ENCODE data around the gene TNFRSF13B. TPM values are rescaled to one million over a fixed set of nuclear protein-coding genes. Genes with fewer than 3 reads are reported as not detected.

Gene TNFRSF13B
- total and polyA plus RNA-seq, 7 donors: not detected

GRCh38 chr17:16944334-16945135, 27.4 kb downstream of the TNFRSF13B start:
- Histone ChIP-seq H3K4me1 (no peaks in the 10 kb centered on the region), H3K4me3 (no peak overlapping the region), H3K36me3 (ENCODE audit: insufficient read depth in 1 of 2, low read depth in 1 of 2) (no peaks in the 10 kb centered on the region), H3K27me3 (ENCODE audit: insufficient read depth in 3 of 3, low read length in 2 of 3) (peaks cover 0 to 3% (median 2%) of the 10 kb centered on the region in 3 donors), H3K27ac (no peak overlapping the region), H3K9me3 (peaks cover 13% of the 10 kb centered on the region)
- no peak for ATAC-seq
- DNase-seq: peak in 1 of 2 donors; percentile 25
- WGBS, 3 donors: 73 to 80% (median 77%) methylated on average over 14 of the region's 14 CpGs
- intact Hi-C loops (cut with DNase I): no loop called here
- TF ChIP-seq CTCF (IDR thresholded peaks at IDR 0.05): no peak

DNA sequence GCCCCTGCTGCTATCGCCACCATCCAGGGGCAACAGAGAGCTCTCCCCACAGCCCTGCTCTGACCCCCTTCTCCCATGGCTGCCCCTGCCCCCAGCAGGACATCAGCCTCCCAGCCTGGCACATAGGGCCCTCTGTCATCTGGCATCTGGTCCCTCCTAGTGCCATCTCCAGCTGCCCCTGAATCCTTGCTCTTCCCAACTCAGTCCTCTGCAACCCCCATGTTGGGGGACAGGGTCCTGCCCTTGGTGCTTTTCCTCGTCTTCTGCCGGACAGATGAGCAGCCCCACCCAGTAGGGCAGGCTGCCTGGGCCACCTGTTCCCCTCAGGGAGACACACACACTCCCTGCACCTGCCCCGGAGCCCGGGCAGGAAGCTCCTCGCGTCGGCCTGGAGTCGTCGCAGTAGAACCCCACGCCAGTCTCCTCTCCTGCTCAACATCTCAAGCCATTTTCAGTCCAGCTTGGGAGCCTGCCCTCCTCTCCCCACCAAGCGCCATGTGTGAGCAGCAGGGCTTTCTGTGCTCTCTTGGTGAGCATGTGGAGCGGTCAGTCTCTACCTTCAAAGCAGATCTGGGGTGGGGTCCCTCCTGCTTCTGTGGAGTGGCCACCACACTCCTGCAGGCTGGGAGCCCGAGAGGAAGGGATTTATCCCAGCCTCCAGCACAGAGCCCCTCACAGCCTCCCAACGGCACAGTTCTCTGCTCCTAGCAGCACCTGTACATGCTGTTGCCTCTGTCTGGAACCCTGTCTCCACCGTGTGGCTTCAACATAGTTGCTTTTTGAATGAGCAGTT, 28.2 kb downstream of the TNFRSF13B start:
- no peak for ATAC-seq
- intact Hi-C loops (cut with DNase I): no loop called here
- TF ChIP-seq CTCF (IDR thresholded peaks at IDR 0.05): no peak
- H3K4me1 ChIP-seq: no peaks in the 10 kb centered on the region
- DNase-seq: peak in 1 of 2 donors; percentile 28
- WGBS, 3 donors: 51 to 59% (median 55%) methylated on average over 16 of the region's 16 CpGs
- no peaks in the 10 kb centered on the region for H3K36me3 ChIP-seq (ENCODE audit: insufficient read depth in 1 of 2, low read depth in 1 of 2)
- H3K9me3 ChIP-seq: peaks cover 7% of the 10 kb centered on the region
- peaks cover 0 to 6% (median 2%) of the 10 kb centered on the region in 3 donors for H3K27me3 ChIP-seq (ENCODE audit: insufficient read depth in 3 of 3, low read length in 2 of 3)
- H3K27ac ChIP-seq: no peak overlapping the region
- no peak overlapping the region for H3K4me3 ChIP-seq

DNA sequence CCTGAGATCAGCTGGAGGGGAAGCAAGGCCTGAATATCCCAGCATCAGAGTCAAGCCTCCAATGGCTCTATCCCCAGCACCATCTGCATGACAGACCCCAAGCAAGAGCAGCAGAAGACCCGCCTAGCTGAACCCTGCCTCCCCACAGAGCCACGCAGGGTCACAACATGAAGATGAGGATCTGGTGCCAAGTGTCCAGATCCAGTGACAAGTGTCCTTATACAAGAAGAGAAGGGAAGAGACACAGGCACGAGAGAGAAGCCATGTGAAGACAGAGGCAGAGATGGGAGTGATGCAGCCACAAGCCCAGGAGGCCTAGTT, 28.9 kb downstream of the TNFRSF13B start:
- H3K9me3 ChIP-seq: no peaks in the 10 kb centered on the region

More for the DNA sequence above, 28.9 kb downstream of the TNFRSF13B start:
- no peak overlapping the region for H3K4me3 ChIP-seq
- DNase-seq (no peak), ATAC-seq (no peak)
- WGBS, 3 donors: 77 to 89% (median 88%) methylated on average over 2 to 3 of the region's 3 CpGs
- H3K27ac ChIP-seq: no peak overlapping the region
- no peak for TF ChIP-seq CTCF (IDR thresholded peaks at IDR 0.05)
- peaks cover 0 to 6% (median 3%) of the 10 kb centered on the region in 3 donors for H3K27me3 ChIP-seq (ENCODE audit: insufficient read depth in 3 of 3, low read length in 2 of 3)
- no peaks in the 10 kb centered on the region for H3K4me1 ChIP-seq
- intact Hi-C loops (cut with DNase I): no loop called here
- H3K36me3 ChIP-seq (ENCODE audit: insufficient read depth in 1 of 2, low read depth in 1 of 2): no peaks in the 10 kb centered on the region
